Fibroblast of skin of left biceps (primary cell): ENCODE measurements around the gene EEF1G.

Experiments used
- DNase-seq, 2 experiments: peaks; one replicate each; pipeline ENCODE4 v3.0.0-alpha.2; 2013; ENCODE audit warnings: low read depth in 2 of 2

The EEF1G gene

GRCh38 chr11:62540804-62541701 lies 32.6 kb downstream of the EEF1G start:
- no peak for DNase-seq

GRCh38 chr11:62539238-62539925 lies 34.3 kb downstream of the EEF1G start:
- DNase-seq = peak; percentile 76 to 77

- no peak for DNase-seq
Observed at GRCh38 chr11:62538470-62539237, 35.0 kb downstream of the EEF1G start.

GRCh38 chr11:62536301-62536957 lies 37.3 kb downstream of the EEF1G start:
- no peak for DNase-seq

GRCh38 chr11:62535802-62536201 lies 37.9 kb downstream of the EEF1G start:
- DNase-seq = no peak

- DNase-seq = no peak
Observed at GRCh38 chr11:62534779-62535545, 38.7 kb downstream of the EEF1G start.

- no peak for DNase-seq
Observed at GRCh38 chr11:62532096-62532495, 41.6 kb downstream of the EEF1G start.

- DNase-seq = no peak
Observed at GRCh38 chr11:62516736-62517371, 56.8 kb downstream of the EEF1G start.

GRCh38 chr11:62514151-62514550 lies 59.5 kb downstream of the EEF1G start:
- no peak for DNase-seq

- DNase-seq = no peak
Observed at GRCh38 chr11:62513626-62514025, 60.1 kb downstream of the EEF1G start.

GRCh38 chr11:62512961-62513360 lies 60.7 kb downstream of the EEF1G start:
- DNase-seq = no peak
